ENCODE results near the gene LCP2.
A peak's percentile ranks its signal among the peaks of the same experiment; 100 is the strongest.
"Not testable (repeated sequence)": the region's sequence is repeated elsewhere in the genome, so short reads cannot be mapped to it uniquely, and the experiment has no call there.

The LCP2 gene

DNA sequence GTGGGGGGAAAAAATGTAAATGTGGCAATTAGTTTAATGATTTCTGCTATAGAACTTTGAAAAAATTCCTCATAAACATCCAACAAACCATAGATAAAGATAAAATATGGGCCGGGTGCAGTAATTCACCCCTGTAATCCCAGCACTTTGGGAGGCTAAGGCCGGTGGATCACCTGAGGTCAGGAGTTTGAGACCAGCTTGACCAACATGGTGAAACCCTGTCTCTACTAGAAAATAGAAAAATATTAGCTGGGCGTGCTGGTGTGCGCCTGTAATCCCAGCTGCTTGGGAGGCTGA, 48.7 kb downstream of the LCP2 start:
- not testable (repeated sequence) for DNase-seq (ENCODE audit: low read depth in 2 of 2)

- no peak for DNase-seq (ENCODE audit: low read depth in 2 of 2)
These were observed 49.2 kb downstream of the LCP2 start for GRCh38 chr5:170248172-170248930.

GRCh38 chr5:170247363-170247762, 50.2 kb downstream of the LCP2 start:
- no peak for DNase-seq (ENCODE audit: low read depth in 2 of 2)

DNA sequence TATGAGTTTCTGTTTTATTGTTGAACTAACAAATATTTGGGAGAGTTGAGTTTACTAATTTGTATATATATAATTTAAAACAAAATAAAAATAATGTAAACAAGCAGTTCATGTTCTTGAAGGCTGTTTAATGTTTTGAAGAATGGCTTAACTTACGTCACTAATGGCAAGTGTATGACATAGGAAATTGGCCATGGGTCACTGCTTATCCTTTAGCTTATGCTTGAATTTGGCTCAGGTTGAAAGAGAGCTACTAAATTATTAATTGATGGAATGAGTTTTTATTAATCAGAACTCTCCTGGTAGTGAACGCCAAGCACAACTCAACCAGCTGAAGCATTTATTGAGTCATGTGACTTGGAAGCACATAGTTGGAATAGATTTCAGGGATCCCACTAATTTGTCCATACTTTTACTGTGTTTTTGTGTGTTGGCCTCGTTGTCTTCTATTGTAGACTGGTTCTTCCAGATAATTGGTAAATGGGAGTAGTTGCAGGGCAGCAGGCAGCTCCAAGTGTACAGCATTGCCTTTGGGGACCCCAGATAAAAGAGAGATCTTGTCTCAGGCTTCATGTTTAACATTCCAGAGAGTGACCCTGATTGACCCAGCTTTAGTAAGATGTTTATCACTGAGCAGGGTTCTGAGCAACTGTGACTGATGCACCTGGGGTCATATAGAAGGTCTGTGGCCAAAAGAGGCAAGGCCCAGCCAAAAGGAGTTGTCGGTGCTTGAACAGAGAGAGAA, 51.3 kb downstream of the LCP2 start:
- no peak for DNase-seq (ENCODE audit: low read depth in 2 of 2)

GRCh38 chr5:170245436-170245835, 52.1 kb downstream of the LCP2 start:
- not testable (repeated sequence) for DNase-seq (ENCODE audit: low read depth in 2 of 2)

DNA sequence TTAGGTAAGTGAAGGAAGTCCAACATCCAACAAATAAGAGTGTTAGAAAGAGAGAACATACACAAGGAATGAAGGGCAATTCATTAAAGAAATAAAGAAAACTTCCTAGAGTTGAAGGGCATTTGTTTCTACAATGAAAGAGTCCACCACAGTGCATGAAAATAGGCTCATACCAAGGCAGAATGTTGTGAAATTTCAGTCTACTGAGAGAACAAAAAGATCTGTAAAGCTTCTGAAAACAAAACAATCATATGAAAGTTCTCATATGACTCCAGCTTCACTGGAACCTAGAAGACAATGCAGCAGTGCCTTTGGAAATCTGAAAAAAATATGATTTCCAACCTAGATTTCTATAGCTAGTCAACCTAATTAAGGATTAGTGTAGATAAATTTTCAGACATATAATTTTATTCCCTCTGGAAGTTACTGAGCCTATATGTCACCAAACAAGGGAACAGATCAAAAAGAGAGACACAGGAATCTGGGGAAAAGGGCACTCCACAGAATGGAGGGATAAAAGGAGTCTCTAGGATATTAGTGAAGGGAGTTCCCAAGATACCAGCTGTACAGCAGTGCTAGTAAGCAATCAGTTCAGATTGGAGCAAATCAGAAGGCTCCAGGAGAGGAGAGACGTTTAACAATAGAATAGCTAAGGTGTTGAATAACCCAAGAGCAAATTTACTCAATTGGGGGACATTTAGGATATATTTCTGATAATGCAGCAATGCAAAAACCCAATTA, 59.0 kb downstream of the LCP2 start:
- no peak for DNase-seq (ENCODE audit: low read depth in 2 of 2)

GRCh38 chr5:170235876-170236864, 61.4 kb downstream of the LCP2 start:
- DNase-seq (ENCODE audit: low read depth in 2 of 2) = no peak

- DNase-seq (ENCODE audit: low read depth in 2 of 2) = no peak
These were observed 64.2 kb downstream of the LCP2 start for GRCh38 chr5:170233358-170233892.

DNA sequence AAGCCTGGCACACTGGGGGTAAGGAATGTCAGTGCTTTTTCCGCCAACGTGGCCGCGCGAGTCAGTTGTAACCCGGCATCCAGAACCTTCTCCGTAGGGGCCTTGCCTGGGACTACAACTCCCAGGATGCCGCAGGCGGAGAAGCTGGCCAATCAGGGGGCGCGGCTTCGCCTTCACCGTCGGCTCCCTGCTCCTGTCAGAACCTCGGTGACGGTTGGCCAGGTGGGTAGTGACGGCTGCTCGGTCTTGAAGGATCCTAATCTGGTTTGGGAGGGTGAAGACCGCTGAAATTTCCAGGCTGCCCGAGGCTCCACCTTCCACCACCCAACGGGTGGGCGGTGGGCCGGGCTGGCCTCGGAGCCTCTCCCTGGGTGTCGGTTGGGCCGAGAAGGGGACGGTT, 64.8 kb downstream of the LCP2 start, which contains the start of gene C5orf58:
Gene C5orf58, plus strand, starts transcription at position 200 of the 400 bp plus-strand sequence. CDS start 1,992 bp downstream, outside the sequence.
- DNase-seq (ENCODE audit: low read depth in 2 of 2) = no peak

GRCh38 chr5:170228762-170229435, 68.7 kb downstream of the LCP2 start:
- DNase-seq (ENCODE audit: low read depth in 2 of 2) = no peak

DNA sequence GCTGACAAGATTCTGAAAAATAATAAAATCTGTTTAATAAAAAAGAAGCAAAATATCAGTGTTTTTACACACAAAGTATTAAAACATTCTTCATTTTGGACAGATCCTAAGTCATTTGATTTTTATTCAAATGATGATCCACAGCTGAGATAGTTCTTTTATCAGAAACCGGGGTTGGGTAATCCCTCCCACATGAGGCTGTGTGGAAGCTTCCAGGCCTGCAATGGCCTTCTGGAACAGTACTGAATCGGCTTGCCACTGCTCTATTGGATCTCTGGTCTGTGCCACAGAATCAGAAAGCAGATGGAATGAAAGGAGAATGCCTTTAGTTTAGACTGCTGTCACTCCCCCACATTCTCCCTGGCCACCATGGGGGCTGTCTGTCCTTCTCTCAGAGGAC, 70.9 kb downstream of the LCP2 start:
- no peak for DNase-seq (ENCODE audit: low read depth in 2 of 2)

DNA sequence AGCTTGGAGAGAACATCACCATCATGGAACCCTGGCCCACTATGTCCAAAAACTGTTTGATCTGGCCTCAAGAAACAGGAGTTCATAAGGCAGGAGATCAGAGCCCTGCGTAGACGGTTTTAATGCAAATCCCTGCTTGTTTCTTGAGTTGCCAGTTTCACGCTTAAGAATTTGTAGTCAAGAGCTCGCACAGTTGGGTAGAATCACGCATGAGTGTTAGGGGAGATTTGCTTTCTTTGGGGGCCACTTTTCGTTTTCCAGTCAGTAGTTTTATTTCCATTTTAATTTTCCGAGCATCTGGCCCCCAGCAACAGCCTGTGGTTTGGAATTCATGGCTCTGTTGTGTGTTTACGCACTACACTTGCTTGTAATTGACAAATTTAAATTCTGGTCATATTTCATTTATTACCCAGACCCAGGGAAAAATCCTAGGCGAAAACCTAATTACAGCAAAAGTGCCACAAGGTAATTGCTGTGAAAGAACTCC, 71.4 kb downstream of the LCP2 start:
- DNase-seq (ENCODE audit: low read depth in 2 of 2) = no peak

DNA sequence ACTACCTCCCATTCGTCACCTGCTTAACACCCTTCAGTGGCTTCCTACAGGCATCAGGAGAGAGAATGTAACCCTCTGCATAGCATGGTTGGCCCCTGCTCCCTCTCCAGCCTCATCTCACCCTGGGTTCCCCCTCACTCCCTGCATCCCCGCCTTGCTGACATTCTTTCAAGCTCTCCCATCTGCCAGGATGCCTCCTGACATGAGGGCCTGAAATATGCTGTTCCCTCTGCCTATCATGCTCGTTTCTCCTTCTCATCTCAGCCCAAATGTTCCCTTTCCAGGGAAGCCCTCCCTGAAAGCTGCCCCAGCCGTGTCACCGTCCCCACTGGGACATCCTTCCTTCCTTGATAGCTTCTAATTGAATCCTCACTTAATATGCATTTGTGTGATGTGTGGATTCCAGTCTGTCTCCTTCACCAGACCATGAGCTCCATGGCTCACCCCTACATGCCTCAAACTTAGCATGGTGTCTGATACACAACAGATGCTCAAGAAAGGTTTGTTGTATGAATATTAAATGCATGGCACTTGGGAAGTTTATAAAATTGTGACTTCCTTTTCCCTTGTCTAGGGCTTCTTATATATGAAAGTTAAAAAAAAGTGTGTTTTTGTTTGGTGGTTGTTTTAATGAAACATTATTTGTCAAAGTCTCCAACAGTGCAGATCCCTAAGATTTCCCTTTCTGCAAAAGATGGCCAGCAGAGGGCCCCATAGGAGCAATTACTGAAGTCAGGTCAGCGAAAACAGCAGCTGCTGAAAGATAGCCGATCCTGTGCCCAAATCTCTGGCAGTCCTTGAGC, 72.0 kb downstream of the LCP2 start:
- peak; percentile 55 to 63 for DNase-seq (ENCODE audit: low read depth in 2 of 2)

DNA sequence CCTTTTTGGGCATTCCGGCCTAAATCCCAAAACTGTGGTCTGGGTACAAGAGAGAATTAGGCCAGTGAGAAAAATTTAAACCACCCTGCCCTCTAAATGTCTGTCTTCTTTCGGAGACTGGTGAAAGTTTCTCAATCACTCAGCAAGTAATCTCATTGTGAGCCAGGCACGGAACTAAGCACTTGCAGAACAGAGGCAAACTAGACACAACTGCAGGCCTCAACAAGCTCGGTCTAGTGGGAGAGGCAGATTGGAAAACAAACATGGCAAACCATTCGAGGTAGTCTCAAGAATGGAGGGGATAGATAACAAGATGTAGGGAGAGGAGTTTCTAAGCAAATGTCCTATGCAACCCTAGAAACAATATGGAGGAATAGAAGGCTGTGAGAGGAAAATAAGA, 73.7 kb downstream of the LCP2 start:
- no peak for DNase-seq (ENCODE audit: low read depth in 2 of 2)

DNA sequence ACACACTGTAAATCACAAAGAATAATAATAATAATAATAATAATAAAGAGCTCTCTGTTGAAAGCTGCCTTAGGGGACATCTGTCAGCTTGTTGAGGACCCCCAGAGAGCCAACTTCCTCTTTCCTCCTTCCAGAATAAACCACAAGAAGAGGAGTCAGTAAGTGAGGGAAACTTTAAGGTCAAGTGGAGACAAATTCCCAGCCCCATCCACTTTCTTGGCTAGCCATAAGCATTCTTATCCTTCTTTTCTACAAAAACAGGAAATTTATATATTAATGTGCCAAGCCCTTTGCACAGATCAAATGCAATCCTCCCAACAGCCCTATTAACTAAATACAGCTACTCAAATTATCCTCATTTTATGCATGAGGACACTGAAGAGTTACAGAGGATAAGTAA, 74.2 kb downstream of the LCP2 start:
- DNase-seq (ENCODE audit: low read depth in 2 of 2) = no peak

DNA sequence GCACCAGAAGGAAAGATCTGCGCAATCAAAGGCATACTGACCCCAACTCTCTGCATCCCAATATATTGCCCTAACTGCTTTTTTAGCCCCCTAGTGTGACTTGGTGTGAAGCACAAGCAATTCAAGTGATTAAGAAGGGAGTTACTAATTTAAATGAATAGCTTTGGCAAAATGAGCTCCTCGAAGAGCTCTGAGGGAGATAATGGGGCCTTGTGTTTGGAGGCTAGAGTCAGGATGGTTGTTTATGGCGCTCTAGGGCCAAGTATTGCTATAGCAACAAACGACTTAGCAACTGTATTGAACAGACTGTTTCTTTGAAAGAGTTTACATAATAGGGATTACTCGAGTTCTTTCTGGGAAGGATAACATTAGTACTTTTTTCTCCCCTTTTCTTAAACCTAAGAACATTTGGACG, 76.2 kb downstream of the LCP2 start:
- no peak for DNase-seq (ENCODE audit: low read depth in 2 of 2)

GRCh38 chr5:170220191-170220590, 77.4 kb downstream of the LCP2 start:
- no peak for DNase-seq (ENCODE audit: low read depth in 2 of 2)

- DNase-seq (ENCODE audit: low read depth in 2 of 2) = no peak
These were observed 78.0 kb downstream of the LCP2 start for GRCh38 chr5:170219615-170220014.

- DNase-seq (ENCODE audit: low read depth in 2 of 2) = no peak
These were observed 78.9 kb downstream of the LCP2 start for GRCh38 chr5:170218726-170219125.

DNA sequence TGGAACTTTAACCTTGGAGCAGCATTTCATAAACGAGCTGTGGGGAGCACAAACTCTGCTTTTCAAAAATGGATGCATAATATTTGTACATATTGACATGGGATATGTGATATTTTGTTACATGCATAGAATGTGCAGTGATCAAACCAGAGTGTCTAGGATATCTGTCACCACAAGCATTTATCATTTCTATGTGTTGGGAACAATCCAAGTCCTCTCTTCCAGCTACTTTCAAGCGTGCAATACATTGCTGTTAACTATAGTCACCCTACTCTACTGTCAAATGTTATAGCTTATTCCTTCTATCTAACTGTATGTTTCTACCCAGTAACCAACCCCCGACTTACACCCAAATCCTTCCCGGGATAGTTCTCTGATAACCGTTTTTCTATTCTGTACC, 79.7 kb downstream of the LCP2 start:
- DNase-seq (ENCODE audit: low read depth in 2 of 2) = no peak

Measured in activated CD8-positive, alpha-beta memory T cell treated with anti-CD3 and anti-CD28 coated beads for 4 hours (primary cell).